Mucosa of descending colon (tissue), 3 donors: ENCODE results near the gene PABPN1L. TPM values are rescaled to one million over a fixed set of nuclear protein-coding genes. Genes with fewer than 3 reads are reported as not detected.

Experiments used
- ATAC-seq: fragments of 200-7000 bp; cut with Tn5 transposase; one replicate; pipeline ENCODE4 v1.9.1; 2020; ENCODE audit warnings: mild to moderate bottlenecking, moderate library complexity
- DNase-seq, 3 donors: peaks; one replicate each; pipeline ENCODE4 v3.0.0-alpha.2; 2020
- H3K36me3 ChIP-seq: fragments of 200-600 bp; one replicate; pipeline ENCODE4 v1.8.0; 2021; ENCODE audit warnings: low read depth, mild to moderate bottlenecking
- H3K4me1 ChIP-seq: fragments of 200-600 bp; one replicate; pipeline ENCODE4 v1.8.0; 2021; ENCODE audit warnings: low read depth, mild to moderate bottlenecking
- H3K4me3 ChIP-seq: fragments of 200-600 bp; one replicate; pipeline ENCODE4 v1.8.0; 2021; ENCODE audit warnings: mild to moderate bottlenecking
- H3K9me3 ChIP-seq: fragments of 200-600 bp; one replicate; pipeline ENCODE4 v1.8.0; 2021; ENCODE audit warnings: mild to moderate bottlenecking
- intact Hi-C, 2 donors: fragments of 100-400 bp; cut with DNase I in 1 of 2; cut with micrococcal nuclease in 1 of 2; formaldehyde crosslinking; loops; one replicate each; pipeline versions ENCODE4 v1.11.0 to v1.11.1; 2022; cut with DNase I, micrococcal nuclease
- total RNA-seq, 3 donors: library from RNA; stranded (reverse); fragmentation: NEBNext Ultra II Directional in 2 of 3; extraction: Animal tissue kit (Norgen Biotek cat#: 25700) in 2 of 3; gene quantifications; one replicate each; pipeline versions ENCODE4 v1.2.1 to v1.2.4, GENCODE V29; 2021 to 2023
- TF ChIP-seq, protein P1 (sequence below): fragments of 200-600 bp; IDR thresholded peaks from one replicate; pipeline ENCODE4 v1.8.0; 2022; ENCODE audit warnings: antibody characterized with exemption, mild to moderate bottlenecking
- donor health status: DM: no; HTN: no; CAD: no; lungs with moderate emphysema.
- donor health status: DM: no; HTN: no; CAD: no.
- donor health status: DM: no; HTN: yes; CAD: no.

PABPN1L gene
- total RNA-seq, 3 donors from 2014 or later = not detected

DNA sequence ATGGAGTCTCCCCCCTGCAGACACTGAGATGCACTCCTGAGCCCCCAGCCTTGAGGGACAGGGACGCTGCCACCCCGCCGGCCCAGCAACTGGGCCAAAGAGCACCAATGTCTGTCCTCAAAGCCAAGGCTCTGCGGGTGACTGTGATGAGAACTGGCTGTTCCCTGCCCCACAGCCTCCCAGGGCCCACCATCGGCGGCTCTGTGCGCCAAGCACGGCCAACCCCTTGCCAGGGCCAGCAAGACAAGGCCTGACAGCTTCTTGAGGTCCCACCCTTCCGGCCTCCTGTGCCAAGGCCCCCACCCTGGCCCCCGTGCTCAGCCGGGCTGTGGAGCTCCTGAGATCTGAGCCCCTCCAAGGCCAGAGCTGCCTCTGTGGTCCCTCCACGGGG is 34.2 kb upstream of the PABPN1L start:
- ATAC-seq (no peak), DNase-seq (no peak)
- H3K4me3 ChIP-seq = no peak overlapping the region
- intact Hi-C loops = no loop called here
- TF ChIP-seq, protein P1, sequence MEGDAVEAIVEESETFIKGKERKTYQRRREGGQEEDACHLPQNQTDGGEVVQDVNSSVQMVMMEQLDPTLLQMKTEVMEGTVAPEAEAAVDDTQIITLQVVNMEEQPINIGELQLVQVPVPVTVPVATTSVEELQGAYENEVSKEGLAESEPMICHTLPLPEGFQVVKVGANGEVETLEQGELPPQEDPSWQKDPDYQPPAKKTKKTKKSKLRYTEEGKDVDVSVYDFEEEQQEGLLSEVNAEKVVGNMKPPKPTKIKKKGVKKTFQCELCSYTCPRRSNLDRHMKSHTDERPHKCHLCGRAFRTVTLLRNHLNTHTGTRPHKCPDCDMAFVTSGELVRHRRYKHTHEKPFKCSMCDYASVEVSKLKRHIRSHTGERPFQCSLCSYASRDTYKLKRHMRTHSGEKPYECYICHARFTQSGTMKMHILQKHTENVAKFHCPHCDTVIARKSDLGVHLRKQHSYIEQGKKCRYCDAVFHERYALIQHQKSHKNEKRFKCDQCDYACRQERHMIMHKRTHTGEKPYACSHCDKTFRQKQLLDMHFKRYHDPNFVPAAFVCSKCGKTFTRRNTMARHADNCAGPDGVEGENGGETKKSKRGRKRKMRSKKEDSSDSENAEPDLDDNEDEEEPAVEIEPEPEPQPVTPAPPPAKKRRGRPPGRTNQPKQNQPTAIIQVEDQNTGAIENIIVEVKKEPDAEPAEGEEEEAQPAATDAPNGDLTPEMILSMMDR = no peak
- H3K4me1 ChIP-seq = no peaks in the 10 kb centered on the region
- no peaks in the 10 kb centered on the region for H3K36me3 ChIP-seq
- no peaks in the 10 kb centered on the region for H3K9me3 ChIP-seq

DNA sequence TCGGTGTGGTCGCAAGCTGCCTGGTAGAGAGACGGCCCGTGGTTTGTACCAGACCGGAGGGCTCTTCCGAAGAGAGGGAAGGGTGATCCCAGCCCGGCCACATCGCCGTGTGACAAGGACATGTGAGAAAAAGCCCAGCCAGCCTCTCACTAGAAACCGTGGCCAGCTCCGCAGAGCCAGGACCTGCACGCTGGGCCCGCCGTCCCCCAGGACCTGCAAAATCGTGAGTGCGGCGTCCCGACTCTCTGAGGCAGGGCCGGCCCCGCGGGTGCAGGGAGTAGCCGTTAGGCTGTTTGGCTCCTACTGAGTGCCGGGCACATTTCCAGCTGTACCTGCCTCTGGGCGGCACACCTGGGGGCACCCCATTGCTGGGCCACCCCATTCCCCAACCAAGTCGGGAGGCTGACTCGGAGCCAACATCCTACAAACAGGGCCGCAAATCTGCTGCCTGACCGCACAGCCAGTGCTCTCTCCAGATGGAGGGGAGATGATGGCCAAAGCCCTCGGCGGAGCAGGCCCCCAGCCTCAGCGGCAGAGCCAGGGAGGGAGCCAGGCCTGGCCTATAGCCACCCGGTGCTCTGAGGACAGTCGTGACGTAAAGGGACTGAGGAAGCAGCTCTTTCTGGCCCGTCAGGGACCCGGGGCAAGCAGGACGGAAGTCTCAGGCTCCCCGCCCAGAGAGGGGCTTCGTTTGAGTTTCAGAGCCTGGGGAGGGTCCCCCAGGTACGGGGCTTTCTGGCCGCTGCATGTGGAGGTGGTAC is 33.6 kb upstream of the PABPN1L start:
- no peaks in the 10 kb centered on the region for H3K9me3 ChIP-seq
- TF ChIP-seq, protein P1 = no peak
- no peaks in the 10 kb centered on the region for H3K36me3 ChIP-seq
- no peak overlapping the region for H3K4me3 ChIP-seq
- intact Hi-C loops = no loop called here
- DNase-seq (no peak), ATAC-seq (no peak)
- H3K4me1 ChIP-seq = no peaks in the 10 kb centered on the region

DNA sequence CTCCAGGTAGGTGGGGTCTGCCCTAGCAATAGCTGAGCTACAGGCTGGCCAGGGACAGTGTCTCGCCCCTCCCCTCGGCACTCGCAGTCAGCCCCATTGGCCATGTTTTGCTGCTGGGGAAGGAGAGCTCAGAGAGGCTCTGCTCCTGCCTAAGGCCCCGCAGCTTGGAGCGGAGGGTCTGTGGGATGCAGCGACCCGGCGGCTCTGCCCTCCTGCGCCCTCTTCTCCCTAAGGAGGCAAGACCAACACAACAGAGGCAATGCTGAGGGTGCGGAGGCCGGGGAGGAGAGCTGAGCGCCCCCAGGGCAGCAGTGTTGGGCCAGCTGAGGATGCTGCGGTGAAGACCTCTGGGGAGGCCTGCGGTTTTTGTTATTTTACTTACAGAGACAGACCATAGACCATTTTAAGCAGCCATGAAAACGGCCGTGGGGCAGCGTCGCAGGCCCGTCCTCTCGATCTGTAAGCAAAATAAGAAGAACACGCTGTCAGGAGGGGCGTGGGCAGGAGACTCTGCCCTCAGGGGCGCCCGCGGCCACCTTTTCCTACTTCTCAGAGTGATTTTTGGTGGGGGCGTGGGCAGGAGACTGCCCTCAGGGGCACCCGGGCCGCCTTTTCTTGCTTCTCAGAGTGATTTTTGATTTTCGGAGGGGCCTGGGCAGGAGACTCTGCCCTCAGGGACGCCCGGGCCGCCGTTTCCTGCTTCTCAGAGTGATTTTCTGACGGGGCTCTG is 31.4 kb upstream of the PABPN1L start:
- intact Hi-C loops = no loop called here
- Histone ChIP-seq H3K4me3 (no peak overlapping the region), H3K9me3 (no peaks in the 10 kb centered on the region), H3K36me3 (no peaks in the 10 kb centered on the region), H3K4me1 (no peaks in the 10 kb centered on the region)
- TF ChIP-seq, protein P1 = no peak
- ATAC-seq = no peak
- DNase-seq = no peak

DNA sequence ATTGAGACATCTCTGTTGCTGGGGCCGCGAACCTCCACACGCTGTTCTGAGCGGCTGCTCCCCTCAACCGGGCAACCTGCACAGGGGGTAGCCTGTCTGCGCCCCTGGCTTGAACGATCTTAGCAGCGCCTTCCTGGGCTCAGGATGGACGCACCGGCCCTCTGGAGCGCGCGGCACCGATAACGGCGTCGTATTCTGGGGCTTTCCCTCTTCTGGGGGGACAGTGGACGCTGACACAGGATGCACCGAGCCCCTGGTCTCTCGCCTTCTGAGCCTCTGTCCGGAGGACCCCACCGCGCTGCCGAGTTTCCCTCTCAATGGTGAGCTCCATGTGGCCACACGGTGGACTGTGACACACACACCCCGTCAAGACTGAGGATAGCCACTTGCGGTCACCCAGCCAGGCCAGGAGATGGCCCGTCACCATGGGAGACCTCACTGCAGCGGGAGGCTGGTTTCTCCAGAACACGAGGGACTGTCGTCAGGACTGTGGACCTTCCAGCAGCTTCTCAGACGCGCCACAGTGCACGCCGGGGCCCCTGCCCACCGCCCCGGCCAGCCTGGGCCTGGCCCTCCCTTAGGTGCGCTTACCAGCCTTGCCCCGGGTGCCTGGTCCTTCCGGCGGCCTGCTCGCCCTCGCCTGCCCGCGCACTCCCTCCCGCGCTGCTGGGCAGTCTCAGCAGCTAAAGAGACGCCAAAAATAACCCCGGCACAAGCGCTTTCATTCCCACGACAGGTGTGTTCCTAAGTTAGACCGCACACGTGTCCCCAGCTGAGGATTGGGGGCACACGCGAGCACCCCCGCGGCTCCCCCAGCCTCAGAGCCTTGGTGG is 30.0 kb upstream of the PABPN1L start:
- intact Hi-C loops = no loop called here
- H3K9me3 ChIP-seq = no peaks in the 10 kb centered on the region
- TF ChIP-seq, protein P1 = no peak
- H3K4me3 ChIP-seq = no peak overlapping the region
- ATAC-seq = no peak
- H3K36me3 ChIP-seq = no peaks in the 10 kb centered on the region
- no peak for DNase-seq
- no peaks in the 10 kb centered on the region for H3K4me1 ChIP-seq

DNA sequence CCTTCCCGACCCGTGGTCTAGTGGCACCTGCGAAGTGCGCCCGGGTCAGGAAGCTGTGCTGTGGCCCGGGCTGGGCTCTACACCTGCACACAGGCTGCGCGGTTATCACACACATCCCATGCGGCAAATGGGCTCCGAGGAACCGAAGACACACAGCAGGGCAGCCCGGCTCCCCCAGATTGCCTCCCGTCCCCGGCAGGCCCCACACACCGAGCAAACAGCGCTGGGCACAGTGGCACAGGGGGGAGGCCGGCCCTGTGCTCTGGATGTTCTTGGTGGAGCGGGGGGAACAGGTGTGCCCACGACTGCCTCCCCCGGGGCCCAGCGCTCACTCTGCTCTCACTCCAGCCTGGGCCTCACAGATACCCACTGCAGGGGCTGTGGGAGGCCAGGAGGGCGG is 28.9 kb upstream of the PABPN1L start:
- no peak for ATAC-seq
- TF ChIP-seq, protein P1 = no peak
- Histone ChIP-seq H3K4me1 (no peaks in the 10 kb centered on the region), H3K9me3 (no peaks in the 10 kb centered on the region), H3K4me3 (no peak overlapping the region), H3K36me3 (no peaks in the 10 kb centered on the region)
- no peak for DNase-seq
- intact Hi-C loops = no loop called here
